ENCODE data around the gene ZNF217.

Gene ZNF217

GRCh38 chr20:53579266-53579580 lies 14.4 kb downstream of the ZNF217 start:
- peak overlapping the region; percentile 80 for H3K9ac ChIP-seq (ENCODE audit: low read length)
- no peaks in the 10 kb centered on the region for H3K27me3 ChIP-seq (replicated peaks; ENCODE audit: control insufficient read depth, insufficient read depth, low read length)
- H3K36me3 ChIP-seq (ENCODE audit: control insufficient read depth, insufficient read depth, low read length, severe bottlenecking): peaks cover 63% of the 10 kb centered on the region
- no peaks in the 10 kb centered on the region for H3K9me3 ChIP-seq (ENCODE audit: control insufficient read depth, low read length)
- H3K4me3 ChIP-seq (ENCODE audit: low read length): peak overlapping the region; percentile 64
- no peak for DNase-seq (ENCODE audit: low read depth)
- H3K4me1 ChIP-seq (ENCODE audit: control insufficient read depth, insufficient read depth, low read length): peaks cover 43% of the 10 kb centered on the region

- H3K36me3 ChIP-seq (ENCODE audit: control insufficient read depth, insufficient read depth, low read length, severe bottlenecking): peaks cover 69% of the 10 kb centered on the region
- H3K4me1 ChIP-seq (ENCODE audit: control insufficient read depth, insufficient read depth, low read length): peaks cover 40% of the 10 kb centered on the region
- no peaks in the 10 kb centered on the region for H3K9me3 ChIP-seq (ENCODE audit: control insufficient read depth, low read length)
- DNase-seq (ENCODE audit: low read depth): peak; percentile 98
- no peaks in the 10 kb centered on the region for H3K27me3 ChIP-seq (replicated peaks; ENCODE audit: control insufficient read depth, insufficient read depth, low read length)
- H3K9ac ChIP-seq (ENCODE audit: low read length): peak overlapping the region; percentile 80
- peak overlapping the region; percentile 64 for H3K4me3 ChIP-seq (ENCODE audit: low read length)
Observed at GRCh38 chr20:53578492-53579222, 15.0 kb downstream of the ZNF217 start.

- Histone ChIP-seq H3K9me3 (ENCODE audit: control insufficient read depth, low read length) (no peaks in the 10 kb centered on the region), H3K4me3 (ENCODE audit: low read length) (no peak overlapping the region), H3K9ac (ENCODE audit: low read length) (no peak overlapping the region), H3K4me1 (ENCODE audit: control insufficient read depth, insufficient read depth, low read length) (peaks cover 41% of the 10 kb centered on the region), H3K27me3 (replicated peaks; ENCODE audit: control insufficient read depth, insufficient read depth, low read length) (no peaks in the 10 kb centered on the region), H3K36me3 (ENCODE audit: control insufficient read depth, insufficient read depth, low read length, severe bottlenecking) (peaks cover 79% of the 10 kb centered on the region)
- no peak for DNase-seq (ENCODE audit: low read depth)
Observed at GRCh38 chr20:53576586-53577318, 16.9 kb downstream of the ZNF217 start.

- no peak for DNase-seq (ENCODE audit: low read depth)
- Histone ChIP-seq H3K36me3 (ENCODE audit: control insufficient read depth, insufficient read depth, low read length, severe bottlenecking) (peaks cover 79% of the 10 kb centered on the region), H3K4me1 (ENCODE audit: control insufficient read depth, insufficient read depth, low read length) (peaks cover 38% of the 10 kb centered on the region), H3K27me3 (replicated peaks; ENCODE audit: control insufficient read depth, insufficient read depth, low read length) (no peaks in the 10 kb centered on the region), H3K9me3 (ENCODE audit: control insufficient read depth, low read length) (no peaks in the 10 kb centered on the region), H3K4me3 (ENCODE audit: low read length) (no peak overlapping the region), H3K9ac (ENCODE audit: low read length) (no peak overlapping the region)
Observed at GRCh38 chr20:53576195-53576580, 17.5 kb downstream of the ZNF217 start.

- no peak overlapping the region for H3K4me3 ChIP-seq (ENCODE audit: low read length)
- peaks cover 33% of the 10 kb centered on the region for H3K4me1 ChIP-seq (ENCODE audit: control insufficient read depth, insufficient read depth, low read length)
- no peak overlapping the region for H3K9ac ChIP-seq (ENCODE audit: low read length)
- H3K9me3 ChIP-seq (ENCODE audit: control insufficient read depth, low read length): no peaks in the 10 kb centered on the region
- H3K27me3 ChIP-seq (replicated peaks; ENCODE audit: control insufficient read depth, insufficient read depth, low read length): no peaks in the 10 kb centered on the region
- peaks cover 79% of the 10 kb centered on the region for H3K36me3 ChIP-seq (ENCODE audit: control insufficient read depth, insufficient read depth, low read length, severe bottlenecking)
- DNase-seq (ENCODE audit: low read depth): no peak
Observed at GRCh38 chr20:53575481-53576194, 18.0 kb downstream of the ZNF217 start.

GRCh38 chr20:53574819-53575218 lies 18.8 kb downstream of the ZNF217 start:
- Histone ChIP-seq H3K27me3 (replicated peaks; ENCODE audit: control insufficient read depth, insufficient read depth, low read length) (no peaks in the 10 kb centered on the region), H3K9ac (ENCODE audit: low read length) (no peak overlapping the region), H3K36me3 (ENCODE audit: control insufficient read depth, insufficient read depth, low read length, severe bottlenecking) (peaks cover 79% of the 10 kb centered on the region), H3K4me1 (ENCODE audit: control insufficient read depth, insufficient read depth, low read length) (peaks cover 25% of the 10 kb centered on the region), H3K4me3 (ENCODE audit: low read length) (no peak overlapping the region), H3K9me3 (ENCODE audit: control insufficient read depth, low read length) (no peaks in the 10 kb centered on the region)
- DNase-seq (ENCODE audit: low read depth): no peak

GRCh38 chr20:53574259-53574789 lies 19.3 kb downstream of the ZNF217 start:
- no peak overlapping the region for H3K4me3 ChIP-seq (ENCODE audit: low read length)
- H3K27me3 ChIP-seq (replicated peaks; ENCODE audit: control insufficient read depth, insufficient read depth, low read length): no peaks in the 10 kb centered on the region
- no peak overlapping the region for H3K9ac ChIP-seq (ENCODE audit: low read length)
- peaks cover 84% of the 10 kb centered on the region for H3K36me3 ChIP-seq (ENCODE audit: control insufficient read depth, insufficient read depth, low read length, severe bottlenecking)
- H3K9me3 ChIP-seq (ENCODE audit: control insufficient read depth, low read length): no peaks in the 10 kb centered on the region
- DNase-seq (ENCODE audit: low read depth): no peak
- peaks cover 20% of the 10 kb centered on the region for H3K4me1 ChIP-seq (ENCODE audit: control insufficient read depth, insufficient read depth, low read length)

GRCh38 chr20:53571555-53572286 lies 21.9 kb downstream of the ZNF217 start:
- no peaks in the 10 kb centered on the region for H3K27me3 ChIP-seq (replicated peaks; ENCODE audit: control insufficient read depth, insufficient read depth, low read length)
- H3K9ac ChIP-seq (ENCODE audit: low read length): no peak overlapping the region
- no peak for DNase-seq (ENCODE audit: low read depth)
- no peaks in the 10 kb centered on the region for H3K9me3 ChIP-seq (ENCODE audit: control insufficient read depth, low read length)
- peaks cover 24% of the 10 kb centered on the region for H3K4me1 ChIP-seq (ENCODE audit: control insufficient read depth, insufficient read depth, low read length)
- H3K36me3 ChIP-seq (ENCODE audit: control insufficient read depth, insufficient read depth, low read length, severe bottlenecking): peaks cover 99% of the 10 kb centered on the region
- no peak overlapping the region for H3K4me3 ChIP-seq (ENCODE audit: low read length)

- H3K36me3 ChIP-seq (ENCODE audit: control insufficient read depth, insufficient read depth, low read length, severe bottlenecking): peaks cover 99% of the 10 kb centered on the region
- no peak for DNase-seq (ENCODE audit: low read depth)
Observed at GRCh38 chr20:53570446-53571276, 23.0 kb downstream of the ZNF217 start.

GRCh38 chr20:53569606-53570307 lies 23.9 kb downstream of the ZNF217 start:
- no peaks in the 10 kb centered on the region for H3K9me3 ChIP-seq (ENCODE audit: control insufficient read depth, low read length)
- no peak overlapping the region for H3K4me3 ChIP-seq (ENCODE audit: low read length)
- H3K36me3 ChIP-seq (ENCODE audit: control insufficient read depth, insufficient read depth, low read length, severe bottlenecking): peaks cover 99% of the 10 kb centered on the region
- H3K9ac ChIP-seq (ENCODE audit: low read length): no peak overlapping the region
- H3K27me3 ChIP-seq (replicated peaks; ENCODE audit: control insufficient read depth, insufficient read depth, low read length): no peaks in the 10 kb centered on the region
- peaks cover 24% of the 10 kb centered on the region for H3K4me1 ChIP-seq (ENCODE audit: control insufficient read depth, insufficient read depth, low read length)
- no peak for DNase-seq (ENCODE audit: low read depth)

More at GRCh38 chr20:53570446-53571276, 23.0 kb downstream of the ZNF217 start:
- Histone ChIP-seq H3K27me3 (replicated peaks; ENCODE audit: control insufficient read depth, insufficient read depth, low read length) (no peaks in the 10 kb centered on the region), H3K9ac (ENCODE audit: low read length) (no peak overlapping the region), H3K4me1 (ENCODE audit: control insufficient read depth, insufficient read depth, low read length) (peaks cover 24% of the 10 kb centered on the region), H3K9me3 (ENCODE audit: control insufficient read depth, low read length) (no peaks in the 10 kb centered on the region), H3K4me3 (ENCODE audit: low read length) (no peak overlapping the region)

Data from adipocyte (in vitro differentiated cells).